IMR-90 (cell line): ENCODE results near the gene BYSL. TPM values are rescaled to one million over a fixed set of nuclear protein-coding genes. Genes with fewer than 3 reads are reported as not detected.

Experiments used
- ATAC-seq: fragments of 200-7000 bp; cut with Tn5 transposase; 2 replicates; pipeline ENCODE4 v1.9.1; 2020; ENCODE audit warnings: low read depth, mild to moderate bottlenecking, moderate library complexity
- BruUV-seq: library from RNA; stranded (reverse); fragments of 400-500 nt; replicated peaks from 2 replicates; lab custom pipeline; 2021; lab: Mats Ljungman, UMichigan
- CTCF ChIA-PET: fragments of 300-600 bp; formaldehyde crosslinking; extraction: SDS; loops from one replicate; lab custom pipeline; 2021; ENCODE audit warnings: antibody characterized with exemption; lab: Yijun Ruan, JAX
- POLR2A ChIA-PET: fragments of 300-600 bp; sonication (Branson Sonifier 250); formaldehyde crosslinking; loops from one replicate; lab custom pipeline; 2022; ENCODE audit warnings: antibody characterized with exemption; ENCODE audit not compliant: unreplicated experiment; lab: Charles Lee
- DNase-seq: peaks from one replicate; pipeline ENCODE4 v3.0.0; 2013
- H2AFZ ChIP-seq: replicated peaks from 2 replicates; pipeline ENCODE3; 2013; ENCODE audit warnings: low read length, mild to moderate bottlenecking; ENCODE audit not compliant: poor library complexity
- H2AK5ac ChIP-seq: 2 replicates; pipeline ENCODE4 v1.6.1; 2013; ENCODE audit warnings: low read depth, low read length, inconsistent platforms
- H2AK9ac ChIP-seq: replicated peaks from 2 replicates; pipeline ENCODE3; 2013; ENCODE audit warnings: mild to moderate bottlenecking, low read depth, low read length, moderate library complexity; ENCODE audit not compliant: poor library complexity
- H2BK120ac ChIP-seq: 2 replicates; pipeline ENCODE4 v1.6.1; 2013; ENCODE audit warnings: low read depth, low read length, inconsistent platforms
- H2BK15ac ChIP-seq: 3 replicates; pipeline ENCODE4 v1.6.1; 2013; ENCODE audit warnings: low read depth, low read length, inconsistent platforms
- H2BK20ac ChIP-seq: 2 replicates; pipeline ENCODE4 v1.6.1; 2013; ENCODE audit warnings: low read depth, mild to moderate bottlenecking, inconsistent platforms, low read length, moderate library complexity
- H2BK5ac ChIP-seq: 2 replicates; pipeline ENCODE4 v1.6.1; 2013; ENCODE audit warnings: mild to moderate bottlenecking, low read depth, low read length, inconsistent platforms; ENCODE audit not compliant: poor library complexity, severe bottlenecking
- H3K14ac ChIP-seq: replicated peaks from 2 replicates; pipeline ENCODE4 v1.6.1; 2013; ENCODE audit warnings: low read depth, low read length, inconsistent platforms
- H3K18ac ChIP-seq: 2 replicates; pipeline ENCODE4 v1.6.1; 2013; ENCODE audit warnings: low read depth, low read length, control low read depth
- H3K23ac ChIP-seq: 2 replicates; pipeline ENCODE4 v1.6.1; 2013; ENCODE audit warnings: low read depth, low read length, inconsistent platforms
- H3K27ac ChIP-seq: 2 replicates; pipeline ENCODE4 v1.5.1; 2013; ENCODE audit warnings: mild to moderate bottlenecking, control low read depth, low read length; ENCODE audit not compliant: insufficient read depth
- H3K27me3 ChIP-seq: 2 replicates; pipeline ENCODE4 v1.6.1; 2013; ENCODE audit warnings: low read length; ENCODE audit not compliant: control insufficient read depth, insufficient read depth
- H3K36me3 ChIP-seq: 2 replicates; pipeline ENCODE4 v1.6.1; 2013; ENCODE audit warnings: low read length, mixed read lengths; ENCODE audit not compliant: control insufficient read depth, insufficient read depth
- H3K4ac ChIP-seq: 2 replicates; pipeline ENCODE4 v1.6.1; 2013; ENCODE audit warnings: low read depth, low read length, inconsistent platforms
- H3K4me1 ChIP-seq: 2 replicates; pipeline ENCODE4 v1.6.1; 2013; ENCODE audit warnings: low read length, mixed read lengths; ENCODE audit not compliant: control insufficient read depth, insufficient read depth
- H3K4me2 ChIP-seq: 2 replicates; pipeline ENCODE4 v1.6.1; 2013; ENCODE audit warnings: low read depth, mild to moderate bottlenecking, control low read depth, low read length, moderate library complexity
- H3K4me3 ChIP-seq: 2 replicates; pipeline ENCODE4 v1.5.1; 2013; ENCODE audit warnings: low read depth, mild to moderate bottlenecking, control low read depth, low read length, moderate library complexity; ENCODE audit not compliant: insufficient read depth
- H3K56ac ChIP-seq: 2 replicates; pipeline ENCODE4 v1.6.1; 2013; ENCODE audit warnings: low read length, inconsistent platforms; ENCODE audit not compliant: insufficient read depth; ENCODE audit errors: extremely low read depth
- H3K79me1 ChIP-seq, 2 experiments: 2 replicates each; pipeline ENCODE4 v1.6.1; 2013; ENCODE audit warnings: low read length in 2 of 2, inconsistent platforms in 1 of 2, low read depth in 1 of 2
- H3K9ac ChIP-seq: 2 replicates; pipeline ENCODE4 v1.6.1; 2013; ENCODE audit warnings: low read depth, low read length, control low read depth
- H3K9me1 ChIP-seq: 2 replicates; pipeline ENCODE4 v1.6.1; 2013; ENCODE audit warnings: low read length, inconsistent platforms; ENCODE audit not compliant: insufficient read depth
- H3K9me3 ChIP-seq: 2 replicates; pipeline ENCODE4 v1.6.1; 2013; ENCODE audit warnings: low read length; ENCODE audit not compliant: control insufficient read depth, insufficient read depth
- H4K20me1 ChIP-seq: 2 replicates; pipeline ENCODE4 v1.6.1; 2013; ENCODE audit warnings: low read length, inconsistent platforms; ENCODE audit not compliant: insufficient read depth
- H4K5ac ChIP-seq: 2 replicates; pipeline ENCODE4 v1.6.1; 2013; ENCODE audit warnings: mild to moderate bottlenecking, low read depth, low read length, control low read depth
- H4K8ac ChIP-seq, 2 experiments: 2 replicates each; pipeline ENCODE4 v1.6.1; 2013; ENCODE audit warnings: low read depth in 2 of 2, low read length in 2 of 2, control low read depth in 1 of 2, inconsistent platforms in 1 of 2
- H4K91ac ChIP-seq: 2 replicates; pipeline ENCODE4 v1.6.1; 2013; ENCODE audit warnings: low read depth, low read length, inconsistent platforms; ENCODE audit not compliant: insufficient read depth
- BHLHE40 ChIP-seq: fragments of 150-350 bp; IDR thresholded peaks from 2 replicates; pipeline ENCODE4 v1.6.1; 2016; ENCODE audit warnings: mild to moderate bottlenecking, low read depth, low read length
- CEBPB ChIP-seq: IDR thresholded peaks from 2 replicates; pipeline ENCODE4 v1.6.1; 2012; ENCODE audit warnings: low read depth, low read length, improper control_type of control experiment
- CHD1 ChIP-seq: IDR thresholded peaks from 2 replicates; pipeline ENCODE4 v1.6.1; 2012; ENCODE audit warnings: low read depth, low read length, improper control_type of control experiment
- FOS ChIP-seq: fragments of 150-350 bp; IDR thresholded peaks from 2 replicates; pipeline ENCODE4 v1.6.1; 2016; ENCODE audit warnings: low read depth, low read length
- MAFK ChIP-seq: IDR thresholded peaks from 2 replicates; pipeline ENCODE4 v1.6.1; 2012; ENCODE audit warnings: low read depth, low read length, improper control_type of control experiment
- MAZ ChIP-seq: IDR thresholded peaks from 2 replicates; pipeline ENCODE4 v1.6.1; 2012; ENCODE audit warnings: low read depth, mild to moderate bottlenecking, low read length, improper control_type of control experiment, moderate library complexity, borderline replicate concordance
- MXI1 ChIP-seq: IDR thresholded peaks from 2 replicates; pipeline ENCODE4 v1.6.1; 2012; ENCODE audit warnings: low read depth, mild to moderate bottlenecking, low read length, moderate library complexity, borderline replicate concordance
- NFE2L2 ChIP-seq: fragments of 150-350 bp; IDR thresholded peaks from 2 replicates; pipeline ENCODE4 v1.6.1; 2016; ENCODE audit warnings: low read depth, mild to moderate bottlenecking, low read length
- POLR2A ChIP-seq: IDR thresholded peaks from 2 replicates; pipeline ENCODE4 v1.6.1; 2012; ENCODE audit warnings: mild to moderate bottlenecking, low read depth, low read length
- RAD21 ChIP-seq: IDR thresholded peaks from 2 replicates; pipeline ENCODE4 v1.6.1; 2012; ENCODE audit warnings: low read length, improper control_type of control experiment
- RCOR1 ChIP-seq: IDR thresholded peaks from 2 replicates; pipeline ENCODE4 v1.6.1; 2012; ENCODE audit warnings: mild to moderate bottlenecking, low read length, improper control_type of control experiment; ENCODE audit not compliant: insufficient replicate concordance
- RFX5 ChIP-seq: IDR thresholded peaks from 2 replicates; pipeline ENCODE4 v1.8.0; 2012; ENCODE audit warnings: low read depth, mild to moderate bottlenecking, low read length, moderate library complexity
- SMC3 ChIP-seq: fragments of 150-350 bp; IDR thresholded peaks from 2 replicates; pipeline ENCODE4 v1.6.1; 2016; ENCODE audit warnings: low read depth, mild to moderate bottlenecking, antibody characterized with exemption, low read length, moderate library complexity
- WGBS, 2 experiments: methylation state at CpG; one replicate each; pipeline versions ENCODE4 v1.1.5 to v1.1.7; 2013; ENCODE audit warnings: missing lambda C conversion rate in 2 of 2; ENCODE audit not compliant: insufficient read length in 1 of 2; ENCODE audit errors: extremely low coverage in 2 of 2; 5-methylcytosine and 5-hydroxymethylcytosine counted together
- dilution Hi-C: fragments of 300-500 bp; cut with HindIII; formaldehyde crosslinking; loops from one replicate; pipeline ENCODE4 v1.14.3; 2018; ENCODE audit warnings: low sequenced_read_pairs; ENCODE audit not compliant: unreplicated experiment
- in situ Hi-C: fragments of 300-500 bp; cut with MboI; formaldehyde crosslinking; loops from 3 replicates; pipeline ENCODE4 v1.14.3; 2019; ENCODE audit warnings: low sequenced_read_pairs, inconsistent platforms, mixed read lengths
- intact Hi-C: fragments of 100-400 bp; cut with micrococcal nuclease; formaldehyde crosslinking; loops from 2 replicates; pipeline ENCODE4 v1.10.0; 2022
- polyA plus RNA-seq, 3 experiments: library from polyadenylated mRNA; depleted of rRNA; stranded (reverse); fragments of >200 nt; gene quantifications; 2 replicates each; pipeline ENCODE4 v1.2.3, GENCODE V29; 2012; ENCODE audit warnings: low replicate concordance in 1 of 3
- total RNA-seq: library from RNA; depleted of rRNA; stranded (reverse); fragments of >200 nt; gene quantifications from 2 replicates; pipeline ENCODE4 v1.2.3, GENCODE V29; 2012
- TF ChIP-seq, protein P1 (sequence below): fragments of 150-350 bp; IDR thresholded peaks from 2 replicates; pipeline ENCODE4 v1.6.1; 2016; ENCODE audit warnings: low read depth, mild to moderate bottlenecking, low read length, moderate library complexity, borderline replicate concordance
- TF ChIP-seq, protein P2 (sequence below): fragments of 150-350 bp; IDR thresholded peaks from 2 replicates; pipeline ENCODE4 v1.6.1; 2017; ENCODE audit warnings: mild to moderate bottlenecking, antibody characterized with exemption, low read length, low read depth
- TF ChIP-seq, protein P3 (sequence below): conservative IDR thresholded peaks from 2 replicates; pipeline ENCODE4 v1.5.1; 2012; ENCODE audit warnings: mild to moderate bottlenecking, low read depth, low read length, improper control_type of control experiment

BYSL gene
- total and polyA plus RNA-seq, 2 of the 4 experiments (the other 2 are of a cell fraction), result 26.7 to 36.3 TPM

DNA sequence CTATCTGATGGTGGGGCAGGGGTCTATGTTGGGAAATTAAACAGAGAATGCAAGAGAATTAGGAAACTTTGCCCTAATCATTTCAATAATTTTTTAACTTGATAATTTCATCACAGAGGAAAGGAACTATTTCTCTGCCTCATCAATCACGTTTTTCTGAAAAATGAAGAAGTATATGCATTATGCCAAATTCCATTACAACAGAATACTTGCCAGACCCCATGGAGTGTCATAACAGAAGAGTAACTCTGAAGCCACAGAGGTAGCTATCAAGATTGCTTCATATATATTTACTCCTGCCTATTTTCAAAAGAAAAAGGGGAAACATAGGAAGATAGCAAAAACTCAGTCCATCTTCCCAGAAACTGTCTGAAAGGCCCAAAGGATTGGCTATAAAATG, 20.4 kb upstream of the BYSL start:
- no peaks in the 10 kb centered on the region for H3K27me3 ChIP-seq
- DNase-seq (no peak), ATAC-seq (no peak)
- H4K20me1 ChIP-seq, result no peaks in the 10 kb centered on the region; the same call in 1 of the 2 replicates
- no peak overlapping the region for H3K4me3 ChIP-seq
- H3K4ac ChIP-seq, result no peak overlapping the region
- in situ Hi-C loops (no loop called here), dilution Hi-C loops (no loop called here), intact Hi-C loops (no loop called here)
- no peak overlapping the region for H3K56ac ChIP-seq
- no peak overlapping the region for H3K14ac ChIP-seq
- H3K9me1 ChIP-seq, result no peaks in the 10 kb centered on the region; the same call in 1 of the 2 replicates
- no peak overlapping the region for H2BK5ac ChIP-seq
- H3K79me1 ChIP-seq, result peaks cover 4 to 19% of the 10 kb centered on the region in 2 experiments; a peak in 3 of 4 replicates
- no peak for TF ChIP-seq RAD21
- no peak for TF ChIP-seq MAFK
- TF ChIP-seq SMC3, result no peak
- TF ChIP-seq, protein P1, sequence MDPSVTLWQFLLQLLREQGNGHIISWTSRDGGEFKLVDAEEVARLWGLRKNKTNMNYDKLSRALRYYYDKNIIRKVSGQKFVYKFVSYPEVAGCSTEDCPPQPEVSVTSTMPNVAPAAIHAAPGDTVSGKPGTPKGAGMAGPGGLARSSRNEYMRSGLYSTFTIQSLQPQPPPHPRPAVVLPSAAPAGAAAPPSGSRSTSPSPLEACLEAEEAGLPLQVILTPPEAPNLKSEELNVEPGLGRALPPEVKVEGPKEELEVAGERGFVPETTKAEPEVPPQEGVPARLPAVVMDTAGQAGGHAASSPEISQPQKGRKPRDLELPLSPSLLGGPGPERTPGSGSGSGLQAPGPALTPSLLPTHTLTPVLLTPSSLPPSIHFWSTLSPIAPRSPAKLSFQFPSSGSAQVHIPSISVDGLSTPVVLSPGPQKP, result no peak
- TF ChIP-seq, protein P2, sequence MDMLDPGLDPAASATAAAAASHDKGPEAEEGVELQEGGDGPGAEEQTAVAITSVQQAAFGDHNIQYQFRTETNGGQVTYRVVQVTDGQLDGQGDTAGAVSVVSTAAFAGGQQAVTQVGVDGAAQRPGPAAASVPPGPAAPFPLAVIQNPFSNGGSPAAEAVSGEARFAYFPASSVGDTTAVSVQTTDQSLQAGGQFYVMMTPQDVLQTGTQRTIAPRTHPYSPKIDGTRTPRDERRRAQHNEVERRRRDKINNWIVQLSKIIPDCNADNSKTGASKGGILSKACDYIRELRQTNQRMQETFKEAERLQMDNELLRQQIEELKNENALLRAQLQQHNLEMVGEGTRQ, result no peak
- TF ChIP-seq NFE2L2, result no peak
- TF ChIP-seq MAZ, result no peak
- TF ChIP-seq RCOR1, result no peak
- TF ChIP-seq CHD1, result no peak
- no peak for TF ChIP-seq CEBPB
- no peak for TF ChIP-seq MXI1
- no peak for TF ChIP-seq FOS
- TF ChIP-seq RFX5, result no peak
- TF ChIP-seq, protein P3, sequence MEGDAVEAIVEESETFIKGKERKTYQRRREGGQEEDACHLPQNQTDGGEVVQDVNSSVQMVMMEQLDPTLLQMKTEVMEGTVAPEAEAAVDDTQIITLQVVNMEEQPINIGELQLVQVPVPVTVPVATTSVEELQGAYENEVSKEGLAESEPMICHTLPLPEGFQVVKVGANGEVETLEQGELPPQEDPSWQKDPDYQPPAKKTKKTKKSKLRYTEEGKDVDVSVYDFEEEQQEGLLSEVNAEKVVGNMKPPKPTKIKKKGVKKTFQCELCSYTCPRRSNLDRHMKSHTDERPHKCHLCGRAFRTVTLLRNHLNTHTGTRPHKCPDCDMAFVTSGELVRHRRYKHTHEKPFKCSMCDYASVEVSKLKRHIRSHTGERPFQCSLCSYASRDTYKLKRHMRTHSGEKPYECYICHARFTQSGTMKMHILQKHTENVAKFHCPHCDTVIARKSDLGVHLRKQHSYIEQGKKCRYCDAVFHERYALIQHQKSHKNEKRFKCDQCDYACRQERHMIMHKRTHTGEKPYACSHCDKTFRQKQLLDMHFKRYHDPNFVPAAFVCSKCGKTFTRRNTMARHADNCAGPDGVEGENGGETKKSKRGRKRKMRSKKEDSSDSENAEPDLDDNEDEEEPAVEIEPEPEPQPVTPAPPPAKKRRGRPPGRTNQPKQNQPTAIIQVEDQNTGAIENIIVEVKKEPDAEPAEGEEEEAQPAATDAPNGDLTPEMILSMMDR, result no peak
- no peak for TF ChIP-seq POLR2A
- TF ChIP-seq BHLHE40, result no peak
- no peaks in the 10 kb centered on the region for H3K4me1 ChIP-seq
- H3K18ac ChIP-seq, result no peak overlapping the region
- H2AK5ac ChIP-seq, result no peak overlapping the region
- no peak overlapping the region for H4K8ac ChIP-seq
- H3K4me2 ChIP-seq, result no peak overlapping the region
- H4K5ac ChIP-seq, result no peak overlapping the region
- H2BK20ac ChIP-seq, result no peak overlapping the region
- no peak overlapping the region for H2BK120ac ChIP-seq
- CTCF ChIA-PET, result no interaction called here
- WGBS, 2 experiments, result no CpG with 5 or more reads among the region's 1 CpG
- no peak overlapping the region for H2AK9ac ChIP-seq
- POLR2A ChIA-PET, result no interaction called here
- peaks cover 21% of the 10 kb centered on the region for H3K36me3 ChIP-seq
- no peak overlapping the region for H2BK15ac ChIP-seq
- H4K91ac ChIP-seq, result no peak overlapping the region
- no TSS peak for BruUV-seq
- no peak overlapping the region for H3K23ac ChIP-seq
- no peak overlapping the region for H3K27ac ChIP-seq
- no peaks in the 10 kb centered on the region for H3K9me3 ChIP-seq
- H3K9ac ChIP-seq, result no peak overlapping the region
- no peak overlapping the region for H2AFZ ChIP-seq
